ENCODE data around the gene CHRNG. TPM values are rescaled to one million over a fixed set of nuclear protein-coding genes. Genes with fewer than 3 reads are reported as not detected.
"Not testable (repeated sequence)": the region's sequence is repeated elsewhere in the genome, so short reads cannot be mapped to it uniquely, and the experiment has no call there.

The CHRNG gene
- polyA plus RNA-seq, 2 of the 4 experiments (the other 2 are of a cell fraction): not detected

DNA sequence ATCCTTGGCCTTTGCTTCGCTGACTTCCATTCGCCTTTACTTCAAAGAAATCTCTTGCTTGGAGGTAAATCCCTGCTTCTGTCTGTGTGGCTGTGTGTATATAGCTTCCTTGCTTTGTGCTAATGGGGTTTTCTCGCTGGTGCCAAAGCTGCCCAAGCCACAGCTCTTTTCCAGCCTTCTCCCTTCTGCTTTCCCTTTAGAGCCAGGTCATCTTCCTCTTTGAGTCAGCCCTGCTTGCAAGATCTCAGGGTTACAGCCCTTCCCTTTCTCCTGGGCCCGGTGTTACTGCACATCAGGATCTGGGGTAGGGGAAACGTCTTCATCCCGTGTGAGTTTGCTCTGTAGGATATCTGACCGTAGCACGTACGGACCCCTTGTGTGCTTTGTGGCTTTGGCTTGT lies 30.0 kb downstream of the CHRNG start:
- Histone ChIP-seq H3K4me2 (no peak overlapping the region), H3K4me3 (no peak overlapping the region), H3K27ac (no peak overlapping the region), H3K9me3 (no peaks in the 10 kb centered on the region), H3K4me1 (peaks cover 13% of the 10 kb centered on the region)
- ChIA-PET POLR2A (no interaction called here), CTCF (interaction anchor here (1.0 to 1.2 kb wide), 2 partner anchors 8 to 23 kb away, joined by 3 read pairs; no protein-coding TSS in a partner anchor)
- ATAC-seq (no peak), FAIRE-seq (no peak), DNase-seq (ENCODE audit: low read depth in 1 of 2, low spot score in 1 of 2) (no peak)
- TF ChIP-seq TFCP2L1 (CRISPR knock-in tag; IDR thresholded peaks at IDR 0.05) (no peak), HOXB5 (CRISPR knock-in tag; IDR thresholded peaks at IDR 0.05) (no peak), MAFK (IDR thresholded peaks at IDR 0.05; ENCODE audit: partially characterized antibody) (no peak), CEBPB (IDR thresholded peaks at IDR 0.05) (no peak), HOXA7 (CRISPR knock-in tag; IDR thresholded peaks at IDR 0.05) (no peak)
- 96% methylated on average over 9 of the region's 9 CpGs for WGBS (ENCODE audit: missing lambda C conversion rate)

- 91% methylated on average over 6 of the region's 6 CpGs for WGBS (ENCODE audit: missing lambda C conversion rate)
- H3K4me2 ChIP-seq; POLR2A ChIA-PET; H3K27ac ChIP-seq; H3K9me3 ChIP-seq; FAIRE-seq; ATAC-seq; DNase-seq (ENCODE audit: low read depth in 1 of 2, low spot score in 1 of 2); H3K4me3 ChIP-seq: not testable (repeated sequence)
- peaks cover 13% of the 10 kb centered on the region for H3K4me1 ChIP-seq
- CTCF ChIA-PET: interaction anchor here (0.8 kb wide), 1 partner anchor 9 kb away, joined by 5 read pairs; no protein-coding TSS in a partner anchor
Observed at GRCh38 chr2:232570481-232570880, 31.0 kb downstream of the CHRNG start.

- TF ChIP-seq CBX8 (IDR thresholded peaks at IDR 0.05) (no peak), CEBPB (IDR thresholded peaks at IDR 0.05) (no peak), JUN (IDR thresholded peaks at IDR 0.05) (0 out of 5 replicates have a peak, but pooled peaks of 1 of the 2 experiments have one; percentile 22)
- CTCF ChIA-PET: interaction anchor here (0.8 kb wide), 1 partner anchor 9 kb away, joined by 5 read pairs; no protein-coding TSS in a partner anchor
- WGBS (ENCODE audit: missing lambda C conversion rate): 70% methylated on average over 7 of the region's 7 CpGs
- Histone ChIP-seq H3K4me2 (no peak overlapping the region), H3K4me3 (no peak overlapping the region), H3K9me3 (no peaks in the 10 kb centered on the region), H3K27ac (no peak overlapping the region), H3K4me1 (peaks cover 13% of the 10 kb centered on the region)
- no peak for ATAC-seq
- no peak for DNase-seq (ENCODE audit: low read depth in 1 of 2, low spot score in 1 of 2)
- FAIRE-seq: no peak
- POLR2A ChIA-PET: no interaction called here
Observed at GRCh38 chr2:232571026-232571474, 31.6 kb downstream of the CHRNG start.

DNA sequence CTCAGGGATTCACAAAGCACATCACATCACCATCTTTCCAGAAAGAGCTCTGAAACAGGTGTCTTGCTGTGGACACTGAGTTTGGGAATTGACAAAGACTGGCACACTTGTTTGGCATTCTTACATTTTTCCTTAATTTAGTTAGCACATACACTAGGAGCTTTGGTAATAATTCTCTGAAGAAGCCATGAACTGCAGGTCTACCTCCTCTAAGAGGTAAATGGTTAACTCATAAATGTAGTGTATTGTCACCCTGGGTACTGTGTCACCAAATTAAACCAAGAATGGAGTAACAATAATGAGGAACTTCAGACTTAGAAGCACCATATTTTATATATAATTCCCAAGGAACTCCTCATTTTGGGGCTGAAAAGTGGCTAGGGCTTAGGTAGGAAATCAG lies 33.5 kb downstream of the CHRNG start:
- Histone ChIP-seq H3K4me2 (no peak overlapping the region), H3K9me3 (no peaks in the 10 kb centered on the region), H3K27ac (no peak overlapping the region), H3K4me3 (no peak overlapping the region), H3K4me1 (peaks cover 5% of the 10 kb centered on the region)
- ChIA-PET POLR2A (no interaction called here), CTCF (interaction anchor here (0.8 to 1.7 kb wide), 5 partner anchors 9 to 21 kb away, joined by 3 read pairs; no protein-coding TSS in a partner anchor)
- FAIRE-seq (no peak), DNase-seq (ENCODE audit: low read depth in 1 of 2, low spot score in 1 of 2) (no peak), ATAC-seq (no peak)
- no peak for TF ChIP-seq SMC3 (IDR thresholded peaks at IDR 0.05)
- no peak for TF ChIP-seq CBX2 (IDR thresholded peaks at IDR 0.05; ENCODE audit: borderline replicate concordance, low read depth)
- no peak for TF ChIP-seq ZSCAN20 (CRISPR knock-in tag; IDR thresholded peaks at IDR 0.05)
- TF ChIP-seq TP53 (CRISPR knock-in tag; IDR thresholded peaks at IDR 0.05): no peak
- no peak for TF ChIP-seq KDM1A (IDR thresholded peaks at IDR 0.05; ENCODE audit: low read depth)
- TF ChIP-seq FOSB (CRISPR knock-in tag; IDR thresholded peaks at IDR 0.05): no peak
- TF ChIP-seq TFCP2L1 (CRISPR knock-in tag; IDR thresholded peaks at IDR 0.05): no peak
- no peak for TF ChIP-seq CHD4 (IDR thresholded peaks at IDR 0.05; ENCODE audit: borderline replicate concordance)
- no peak for TF ChIP-seq POLR2A (IDR thresholded peaks at IDR 0.05; ENCODE audit: low read length)
- TF ChIP-seq, protein P1, sequence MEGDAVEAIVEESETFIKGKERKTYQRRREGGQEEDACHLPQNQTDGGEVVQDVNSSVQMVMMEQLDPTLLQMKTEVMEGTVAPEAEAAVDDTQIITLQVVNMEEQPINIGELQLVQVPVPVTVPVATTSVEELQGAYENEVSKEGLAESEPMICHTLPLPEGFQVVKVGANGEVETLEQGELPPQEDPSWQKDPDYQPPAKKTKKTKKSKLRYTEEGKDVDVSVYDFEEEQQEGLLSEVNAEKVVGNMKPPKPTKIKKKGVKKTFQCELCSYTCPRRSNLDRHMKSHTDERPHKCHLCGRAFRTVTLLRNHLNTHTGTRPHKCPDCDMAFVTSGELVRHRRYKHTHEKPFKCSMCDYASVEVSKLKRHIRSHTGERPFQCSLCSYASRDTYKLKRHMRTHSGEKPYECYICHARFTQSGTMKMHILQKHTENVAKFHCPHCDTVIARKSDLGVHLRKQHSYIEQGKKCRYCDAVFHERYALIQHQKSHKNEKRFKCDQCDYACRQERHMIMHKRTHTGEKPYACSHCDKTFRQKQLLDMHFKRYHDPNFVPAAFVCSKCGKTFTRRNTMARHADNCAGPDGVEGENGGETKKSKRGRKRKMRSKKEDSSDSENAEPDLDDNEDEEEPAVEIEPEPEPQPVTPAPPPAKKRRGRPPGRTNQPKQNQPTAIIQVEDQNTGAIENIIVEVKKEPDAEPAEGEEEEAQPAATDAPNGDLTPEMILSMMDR (IDR thresholded peaks at IDR 0.05): no peak
- no peak for TF ChIP-seq CHD2 (IDR thresholded peaks at IDR 0.05; ENCODE audit: low read length, partially characterized antibody)
- no peak for TF ChIP-seq ZNF302 (CRISPR knock-in tag; IDR thresholded peaks at IDR 0.05)
- no peak for TF ChIP-seq RFX5 (IDR thresholded peaks at IDR 0.05)
- no peak for TF ChIP-seq HMGXB4 (CRISPR knock-in tag; IDR thresholded peaks at IDR 0.05; ENCODE audit: borderline replicate concordance)
- TF ChIP-seq BHLHE40 (IDR thresholded peaks at IDR 0.05; ENCODE audit: low read depth, low read length): no peak
- TF ChIP-seq, protein P2, sequence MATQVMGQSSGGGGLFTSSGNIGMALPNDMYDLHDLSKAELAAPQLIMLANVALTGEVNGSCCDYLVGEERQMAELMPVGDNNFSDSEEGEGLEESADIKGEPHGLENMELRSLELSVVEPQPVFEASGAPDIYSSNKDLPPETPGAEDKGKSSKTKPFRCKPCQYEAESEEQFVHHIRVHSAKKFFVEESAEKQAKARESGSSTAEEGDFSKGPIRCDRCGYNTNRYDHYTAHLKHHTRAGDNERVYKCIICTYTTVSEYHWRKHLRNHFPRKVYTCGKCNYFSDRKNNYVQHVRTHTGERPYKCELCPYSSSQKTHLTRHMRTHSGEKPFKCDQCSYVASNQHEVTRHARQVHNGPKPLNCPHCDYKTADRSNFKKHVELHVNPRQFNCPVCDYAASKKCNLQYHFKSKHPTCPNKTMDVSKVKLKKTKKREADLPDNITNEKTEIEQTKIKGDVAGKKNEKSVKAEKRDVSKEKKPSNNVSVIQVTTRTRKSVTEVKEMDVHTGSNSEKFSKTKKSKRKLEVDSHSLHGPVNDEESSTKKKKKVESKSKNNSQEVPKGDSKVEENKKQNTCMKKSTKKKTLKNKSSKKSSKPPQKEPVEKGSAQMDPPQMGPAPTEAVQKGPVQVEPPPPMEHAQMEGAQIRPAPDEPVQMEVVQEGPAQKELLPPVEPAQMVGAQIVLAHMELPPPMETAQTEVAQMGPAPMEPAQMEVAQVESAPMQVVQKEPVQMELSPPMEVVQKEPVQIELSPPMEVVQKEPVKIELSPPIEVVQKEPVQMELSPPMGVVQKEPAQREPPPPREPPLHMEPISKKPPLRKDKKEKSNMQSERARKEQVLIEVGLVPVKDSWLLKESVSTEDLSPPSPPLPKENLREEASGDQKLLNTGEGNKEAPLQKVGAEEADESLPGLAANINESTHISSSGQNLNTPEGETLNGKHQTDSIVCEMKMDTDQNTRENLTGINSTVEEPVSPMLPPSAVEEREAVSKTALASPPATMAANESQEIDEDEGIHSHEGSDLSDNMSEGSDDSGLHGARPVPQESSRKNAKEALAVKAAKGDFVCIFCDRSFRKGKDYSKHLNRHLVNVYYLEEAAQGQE (IDR thresholded peaks at IDR 0.05): no peak
- TF ChIP-seq PBX3 (IDR thresholded peaks at IDR 0.05): no peak
- TF ChIP-seq ZC3H11A (IDR thresholded peaks at IDR 0.05): no peak

Measured in A549 (cell line).